D341Med (cell line): Measurements from ENCODE around the gene ARHGEF11.

ENCODE experiments used
- DNase-seq: peaks from one replicate; pipeline ENCODE4 v3.0.0; 2012; ENCODE audit warnings: low spot score

Gene ARHGEF11

DNA sequence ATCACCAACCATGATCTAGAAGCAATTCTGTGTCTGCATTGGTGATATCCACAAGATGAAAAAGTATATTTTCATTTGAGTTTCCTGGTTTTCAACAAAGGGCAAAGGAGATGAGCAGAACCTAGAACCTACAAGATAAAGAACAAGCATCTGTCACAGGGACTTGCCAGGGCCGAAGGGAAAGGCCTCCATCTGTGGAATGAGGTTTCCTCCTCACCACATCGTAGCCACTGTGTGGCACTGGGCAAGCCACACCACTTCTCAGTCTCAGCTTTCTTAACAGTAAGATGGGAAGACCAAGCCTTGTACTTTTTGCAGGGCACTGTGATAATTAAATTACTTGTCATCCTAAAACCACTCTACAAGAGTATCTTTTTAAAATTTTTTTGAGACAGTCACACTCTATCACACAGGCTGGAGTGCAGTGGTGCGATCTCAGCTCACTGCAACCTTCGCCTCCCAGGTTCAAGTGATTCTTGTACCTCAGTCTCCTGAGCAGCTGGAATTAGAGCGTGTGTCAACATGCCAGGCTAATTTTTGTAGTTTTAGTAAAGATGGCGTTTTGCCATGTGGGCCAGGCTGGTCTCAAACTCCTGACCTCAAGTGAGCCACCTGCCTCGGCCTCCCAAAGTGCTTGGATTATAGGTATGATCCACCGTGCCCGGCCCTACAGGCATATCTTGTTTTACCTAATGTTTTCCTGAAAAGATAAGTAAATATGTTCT, 45.8 kb downstream of the ARHGEF11 start:
- no peak for DNase-seq

DNA sequence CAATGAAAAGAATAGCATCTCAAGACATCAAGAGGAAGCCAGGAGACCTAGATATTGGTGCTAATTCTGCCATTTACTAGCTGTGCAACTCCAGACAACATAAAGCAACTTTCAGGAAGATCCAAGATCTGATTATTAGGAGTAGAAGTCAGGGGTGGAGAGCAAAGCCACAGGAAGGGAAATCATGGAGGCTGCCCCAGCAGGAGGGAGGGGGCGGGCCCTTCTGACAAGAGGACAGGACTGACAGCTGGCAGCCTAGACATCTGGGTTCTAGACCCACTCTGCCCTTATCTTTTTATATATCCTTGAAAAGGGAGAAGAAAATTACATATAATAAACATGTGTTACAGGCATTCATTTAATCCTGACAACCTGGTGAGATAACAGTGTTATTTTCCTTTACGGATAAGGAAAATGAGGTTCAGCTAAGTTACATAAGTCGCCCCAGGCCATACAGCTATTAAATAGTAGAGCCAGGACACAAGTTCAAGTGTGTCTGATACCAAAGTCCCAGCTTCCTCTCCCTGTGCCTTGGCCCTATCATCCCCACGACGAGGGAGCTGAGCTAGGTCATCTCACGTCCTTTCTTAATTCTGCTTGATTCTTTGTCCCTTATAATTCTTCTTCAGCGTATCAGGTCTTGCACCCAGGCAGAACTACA, 46.6 kb downstream of the ARHGEF11 start:
- no peak for DNase-seq

- no peak for DNase-seq
Observed at GRCh38 chr1:156998301-156998700, 47.2 kb downstream of the ARHGEF11 start.

- DNase-seq = no peak
Observed at GRCh38 chr1:156995412-156995811, 50.1 kb downstream of the ARHGEF11 start.

- no peak for DNase-seq
Observed at GRCh38 chr1:156994277-156994676, 51.3 kb downstream of the ARHGEF11 start.

DNA sequence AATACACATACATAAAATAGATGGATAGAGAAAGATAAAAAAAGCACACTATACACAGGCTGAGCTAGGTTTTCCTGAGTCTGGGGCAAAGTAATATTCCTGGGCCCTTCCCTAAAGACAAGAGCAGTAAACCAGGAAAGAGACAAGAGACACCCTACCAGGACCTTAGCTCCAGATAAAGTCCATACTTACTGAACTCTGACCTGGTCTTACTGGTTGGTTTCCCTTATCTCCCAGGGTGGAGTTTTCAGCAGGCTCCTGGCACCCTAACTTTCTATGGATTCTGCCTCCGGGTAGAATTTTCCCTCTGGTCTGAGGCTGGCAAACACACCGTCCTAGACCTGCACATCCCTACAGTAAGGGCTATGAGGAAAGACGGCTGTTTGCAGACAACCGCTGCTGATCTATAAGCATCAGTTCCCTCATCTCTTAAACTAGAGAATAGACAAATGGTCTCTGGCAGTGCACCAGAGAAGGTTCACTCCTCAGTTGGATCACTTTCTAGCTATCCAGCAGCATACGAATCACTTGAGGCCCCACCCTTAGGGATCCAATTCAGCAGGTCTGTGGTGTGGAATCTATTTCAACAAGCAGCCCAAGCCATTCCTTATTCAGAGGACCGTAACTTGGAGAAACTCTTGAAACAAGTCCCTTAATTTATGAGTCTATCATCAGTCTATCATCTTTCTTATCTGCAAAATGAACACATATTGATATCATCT, 52.0 kb downstream of the ARHGEF11 start:
- DNase-seq = no peak

DNA sequence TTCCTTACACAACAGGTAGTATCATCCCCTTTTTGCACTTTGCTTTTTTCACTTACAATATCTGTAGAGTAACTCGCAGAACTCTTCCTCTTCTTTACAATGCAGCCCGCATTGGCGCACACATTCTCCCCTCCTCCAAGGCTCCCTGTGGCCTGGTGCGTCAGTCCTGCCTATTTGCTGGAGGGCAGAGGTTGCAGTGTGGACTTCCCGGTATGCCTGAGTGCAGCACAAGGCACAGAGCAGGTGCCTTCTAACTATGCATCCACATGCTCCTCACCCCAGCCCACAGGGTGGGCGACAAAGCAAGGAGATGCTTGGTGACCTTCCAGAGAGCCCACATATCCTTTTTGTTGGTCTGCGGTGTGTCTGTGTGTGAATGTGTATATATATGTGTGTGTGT, 53.3 kb downstream of the ARHGEF11 start:
- DNase-seq = no peak

DNA sequence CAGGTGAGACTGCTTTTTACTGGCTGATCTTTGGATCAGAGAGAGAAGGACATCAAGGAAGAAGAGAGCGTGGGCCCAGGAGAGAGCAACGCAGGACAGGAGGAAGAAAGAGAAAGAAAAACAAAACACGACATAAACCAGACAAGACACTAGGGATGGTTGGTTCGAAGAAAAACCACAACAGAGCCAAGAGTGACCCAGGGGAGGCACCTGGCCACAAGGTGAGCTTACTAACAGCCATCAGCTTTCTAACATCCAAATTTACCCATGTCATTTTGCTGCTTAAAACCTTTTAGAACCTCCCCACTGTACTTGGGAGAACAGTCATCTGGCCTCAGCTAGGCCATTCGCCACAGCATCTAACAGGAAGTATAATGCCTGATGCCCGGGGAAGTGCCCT, 57.8 kb downstream of the ARHGEF11 start:
- no peak for DNase-seq

GRCh38 chr1:156980551-156980950, 65.0 kb downstream of the ARHGEF11 start:
- no peak for DNase-seq

- DNase-seq = no peak
Observed at GRCh38 chr1:156975084-156975483, 70.5 kb downstream of the ARHGEF11 start.

DNA sequence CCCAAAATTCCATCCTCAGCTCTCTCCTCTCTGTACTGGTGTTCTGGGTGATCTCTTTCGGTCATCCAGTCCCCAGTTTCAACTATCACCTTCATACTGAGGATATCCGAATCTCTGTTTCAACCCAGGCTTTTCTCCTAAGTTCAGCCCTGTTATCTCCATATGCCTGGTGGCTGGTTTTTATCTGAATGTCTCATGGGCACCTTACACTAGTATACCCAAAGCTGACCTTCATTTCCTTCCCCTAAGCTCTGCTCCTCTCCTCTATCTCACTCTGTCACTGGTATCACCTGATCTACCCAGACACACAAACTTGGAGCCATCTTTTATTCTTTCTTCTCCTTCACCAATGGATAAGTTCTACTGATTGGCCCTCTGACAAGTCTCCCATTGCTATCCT, 72.1 kb downstream of the ARHGEF11 start:
- no peak for DNase-seq

DNA sequence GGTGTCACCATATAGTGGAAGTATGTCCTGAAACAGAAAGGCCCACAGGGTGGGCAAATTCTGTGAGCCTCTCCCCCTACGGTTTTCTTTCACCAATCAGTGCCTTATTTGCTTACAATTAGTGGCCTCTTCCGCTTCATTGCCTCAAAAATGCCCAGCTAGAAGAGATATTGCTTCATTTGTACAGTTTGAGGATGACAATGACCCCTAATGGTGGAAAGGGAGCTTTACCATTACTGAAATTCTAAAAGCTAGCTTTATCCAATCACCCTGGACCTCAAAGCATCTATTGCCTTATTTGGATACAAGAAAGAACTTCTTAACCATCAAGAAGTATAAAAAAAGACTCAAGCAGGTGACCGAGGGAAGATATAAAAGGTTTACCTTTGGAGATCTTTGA, 75.5 kb downstream of the ARHGEF11 start:
- no peak for DNase-seq

DNA sequence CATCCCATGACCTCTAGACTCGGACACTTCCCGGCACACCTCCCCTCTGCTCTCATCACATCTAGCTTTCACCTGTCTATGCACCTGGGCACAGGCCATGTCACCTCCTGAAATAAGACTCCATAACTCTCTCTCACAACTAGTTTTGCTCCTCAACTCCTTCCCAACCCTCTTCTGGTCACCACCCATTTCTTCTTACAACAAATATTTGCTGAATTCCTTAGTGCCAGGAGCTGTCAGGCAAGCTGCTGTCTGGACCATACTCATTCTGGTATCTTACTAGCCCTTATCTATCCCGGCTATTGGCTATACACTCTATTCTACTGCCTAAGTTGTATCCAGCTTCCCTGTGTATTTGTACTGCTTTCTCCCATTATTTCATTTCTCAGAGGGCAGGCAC, 76.0 kb downstream of the ARHGEF11 start:
- DNase-seq = no peak

DNA sequence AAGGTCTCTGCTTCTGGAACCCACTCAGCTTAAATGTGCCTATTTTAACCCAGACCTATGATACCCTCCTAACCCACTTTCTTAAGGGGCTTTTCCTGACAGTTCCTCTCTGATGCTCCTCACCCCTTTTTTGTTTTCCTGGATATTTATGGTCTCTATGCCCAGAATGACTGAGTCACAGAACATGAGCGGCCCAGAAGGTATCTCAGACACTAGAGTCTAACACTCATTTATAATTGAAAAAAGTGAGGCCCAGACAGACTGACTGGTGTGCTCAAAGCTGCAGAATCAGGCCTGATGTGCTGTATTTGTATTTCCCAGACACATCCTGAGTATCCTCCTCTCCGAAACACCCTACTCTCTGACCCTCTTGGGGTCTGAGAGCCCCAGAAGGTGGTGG, 81.1 kb downstream of the ARHGEF11 start:
- DNase-seq = no peak

DNA sequence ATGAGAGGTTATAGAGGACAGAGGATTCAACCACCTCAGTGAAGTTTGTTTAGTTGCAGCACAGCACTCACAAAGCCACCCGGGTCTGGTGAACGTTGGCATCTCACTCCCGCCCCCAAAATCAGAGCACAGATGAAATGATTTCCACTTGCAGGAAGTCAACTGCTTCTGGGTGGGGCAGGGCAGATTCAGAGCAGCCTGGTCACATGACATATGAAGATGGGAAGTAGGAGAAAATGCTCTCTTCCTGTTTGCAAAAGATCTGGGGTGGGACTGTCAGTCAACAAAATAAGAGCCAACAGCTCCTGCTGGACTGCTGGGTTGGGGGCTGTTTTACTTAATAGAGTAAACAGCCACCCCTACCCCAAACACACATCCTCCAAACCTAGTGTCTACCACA, 81.9 kb downstream of the ARHGEF11 start:
- no peak for DNase-seq

- DNase-seq = peak; percentile 62
Observed at GRCh38 chr1:156961709-156962108, 83.8 kb downstream of the ARHGEF11 start.

DNA sequence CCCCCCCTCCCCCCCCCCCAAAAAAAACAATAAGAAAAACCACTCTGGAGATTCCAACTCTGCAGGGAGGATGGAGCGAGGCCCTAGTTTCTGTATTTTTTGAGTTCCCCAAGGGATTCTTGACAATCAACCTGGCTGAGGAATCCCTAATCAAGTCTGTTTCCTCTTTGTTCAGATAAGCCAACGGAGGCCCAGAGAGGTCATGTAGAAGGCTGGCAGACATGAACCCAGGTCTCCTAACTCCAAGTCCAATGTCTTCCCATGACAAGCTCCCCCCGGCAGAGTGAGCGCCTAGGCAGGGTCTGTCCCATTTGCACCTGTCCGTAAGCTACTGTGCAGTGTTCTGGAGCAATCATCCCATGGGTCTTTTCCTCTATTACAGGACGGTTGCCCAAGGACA, 85.6 kb downstream of the ARHGEF11 start:
- no peak for DNase-seq

DNA sequence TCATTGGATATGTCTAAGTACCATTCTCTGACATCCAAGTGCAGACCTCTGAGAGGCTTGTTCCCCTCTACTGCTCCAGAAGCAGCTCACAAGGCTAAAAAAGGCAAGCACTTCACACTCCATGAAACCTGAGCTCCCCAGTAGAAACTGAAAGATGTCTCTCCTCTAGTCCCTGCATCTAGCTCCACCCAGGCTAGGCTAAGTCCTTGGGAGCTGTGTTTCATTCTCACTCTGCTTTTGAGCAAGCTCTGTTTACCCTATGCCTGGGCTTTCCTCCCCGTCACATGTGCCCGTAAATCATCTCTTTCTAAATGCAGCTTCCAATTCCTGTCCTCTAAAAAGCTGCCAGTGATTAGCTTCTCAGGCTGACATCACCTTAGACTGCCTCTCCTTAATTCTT, 86.1 kb downstream of the ARHGEF11 start:
- DNase-seq = no peak

DNA sequence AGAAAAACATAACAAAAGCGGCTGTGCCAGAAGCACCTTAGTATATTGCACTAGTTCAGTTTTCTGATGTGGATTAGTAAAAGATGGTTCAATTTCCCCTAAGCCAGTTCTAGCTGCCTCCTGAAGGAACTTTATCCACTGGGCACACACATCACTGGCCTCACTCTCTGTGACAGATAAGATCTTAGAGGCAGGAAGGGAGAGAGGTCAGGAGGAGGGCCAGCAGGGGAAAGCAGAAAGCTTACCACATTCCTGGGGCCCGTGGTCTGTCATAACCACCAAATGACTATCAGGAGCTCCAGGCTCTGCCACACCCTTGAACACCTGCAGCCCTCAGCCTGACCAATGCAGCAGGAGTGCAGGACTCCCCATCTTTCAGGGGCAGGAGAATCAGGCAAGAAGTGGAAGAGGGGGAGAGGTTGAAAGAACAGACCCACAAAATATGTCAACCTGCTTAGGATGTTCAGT, 87.3 kb downstream of the ARHGEF11 start:
- no peak for DNase-seq

- no peak for DNase-seq
Observed at GRCh38 chr1:156957634-156958033, 87.9 kb downstream of the ARHGEF11 start.

DNA sequence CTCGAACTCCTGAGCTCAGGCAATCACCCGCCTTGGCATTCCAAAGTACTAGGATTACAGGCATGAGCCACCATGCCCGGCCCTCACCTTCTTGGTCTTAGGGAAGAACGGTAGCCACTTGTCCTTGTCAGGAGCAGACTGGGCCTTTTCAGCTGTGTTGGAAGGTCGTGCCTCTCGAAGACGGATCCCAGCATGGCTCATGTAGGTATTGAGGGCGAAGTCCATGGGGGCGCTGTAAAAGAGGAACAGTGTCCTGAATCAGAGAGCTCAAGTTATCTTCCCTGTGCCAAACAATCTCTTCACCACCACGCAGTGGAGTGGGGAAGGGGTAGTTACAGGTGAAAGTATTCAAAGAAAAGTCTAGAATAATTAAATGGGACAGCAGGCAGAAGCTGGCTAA, 89.2 kb downstream of the ARHGEF11 start:
- DNase-seq = no peak

DNA sequence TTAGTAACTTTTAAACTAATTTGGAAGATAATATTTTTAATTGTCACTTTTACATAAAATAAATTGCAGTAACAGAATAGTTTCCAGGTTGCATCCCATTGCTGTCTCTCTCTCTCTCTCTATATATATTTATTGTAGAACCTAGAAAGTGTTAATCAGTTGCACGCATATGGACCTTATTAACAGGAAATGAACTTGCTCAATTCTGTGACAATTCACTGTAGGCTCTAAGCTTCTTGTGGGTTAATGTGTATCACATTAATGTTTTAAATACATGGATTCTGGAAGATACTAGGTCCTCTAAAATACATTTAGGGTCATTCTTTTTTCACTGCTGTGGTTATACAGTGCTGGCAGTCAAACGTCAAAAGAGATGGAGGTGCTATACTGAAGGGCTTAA, 92.0 kb downstream of the ARHGEF11 start:
- DNase-seq = no peak

- no peak for DNase-seq
Observed at GRCh38 chr1:156951371-156951770, 94.2 kb downstream of the ARHGEF11 start.
